Left ventricle myocardium inferior (tissue), 1 donor: Measurements from ENCODE around the gene CDH15. TPM values are rescaled to one million over a fixed set of nuclear protein-coding genes. Genes with fewer than 3 reads are reported as not detected.

Experiments used
- DNase-seq: peaks from one replicate; pipeline ENCODE4 v3.0.0-alpha.2; 2020
- H3K27ac ChIP-seq: fragments of 200-600 bp; replicated peaks from 2 replicates; pipeline ENCODE4 v1.8.0; 2021
- H3K27me3 ChIP-seq: fragments of 200-600 bp; 2 replicates; pipeline ENCODE4 v1.8.0; 2021; ENCODE audit warnings: low read depth
- H3K36me3 ChIP-seq: fragments of 200-600 bp; 2 replicates; pipeline ENCODE4 v1.8.0; 2021
- H3K4me1 ChIP-seq: fragments of 200-600 bp; 2 replicates; pipeline ENCODE4 v1.8.0; 2021
- H3K4me3 ChIP-seq: fragments of 200-600 bp; 2 replicates; pipeline ENCODE4 v1.8.0; 2021; ENCODE audit warnings: mild to moderate bottlenecking, moderate library complexity
- H3K9me3 ChIP-seq: fragments of 200-600 bp; replicated peaks from 2 replicates; pipeline ENCODE4 v1.8.0; 2021
- intact Hi-C: fragments of 100-400 bp; cut with micrococcal nuclease; formaldehyde crosslinking; loops from one replicate; pipeline ENCODE4 v1.11.0; 2022
- total RNA-seq: library from RNA; stranded (reverse); fragmentation: NEBNext Ultra II Directional; extraction: Animal tissue kit (Norgen Biotek cat#: 25700); gene quantifications from one replicate; pipeline ENCODE4 v1.2.1, GENCODE V29; 2021
- TF ChIP-seq, protein P1 (sequence below): fragments of 200-600 bp; IDR thresholded peaks from 2 replicates; pipeline ENCODE4 v1.8.0; 2021; ENCODE audit warnings: antibody characterized with exemption, mild to moderate bottlenecking, borderline replicate concordance
- donor health status: DM: no; HTN: yes; CAD: no; lungs with severe emphysema.

Gene CDH15
- total RNA-seq, 1 donor from 2014 or later, result not detected

GRCh38 chr16:89150981-89151380, 20.6 kb upstream of the CDH15 start:
- Histone ChIP-seq H3K27ac (no peak overlapping the region), H3K4me1 (peaks cover 17% of the 10 kb centered on the region), H3K27me3 (no peaks in the 10 kb centered on the region), H3K9me3 (peaks cover 19% of the 10 kb centered on the region), H3K36me3 (peaks cover 55% of the 10 kb centered on the region), H3K4me3 (no peak overlapping the region)
- intact Hi-C loops, result no loop called here
- no peak for DNase-seq
- TF ChIP-seq, protein P1, sequence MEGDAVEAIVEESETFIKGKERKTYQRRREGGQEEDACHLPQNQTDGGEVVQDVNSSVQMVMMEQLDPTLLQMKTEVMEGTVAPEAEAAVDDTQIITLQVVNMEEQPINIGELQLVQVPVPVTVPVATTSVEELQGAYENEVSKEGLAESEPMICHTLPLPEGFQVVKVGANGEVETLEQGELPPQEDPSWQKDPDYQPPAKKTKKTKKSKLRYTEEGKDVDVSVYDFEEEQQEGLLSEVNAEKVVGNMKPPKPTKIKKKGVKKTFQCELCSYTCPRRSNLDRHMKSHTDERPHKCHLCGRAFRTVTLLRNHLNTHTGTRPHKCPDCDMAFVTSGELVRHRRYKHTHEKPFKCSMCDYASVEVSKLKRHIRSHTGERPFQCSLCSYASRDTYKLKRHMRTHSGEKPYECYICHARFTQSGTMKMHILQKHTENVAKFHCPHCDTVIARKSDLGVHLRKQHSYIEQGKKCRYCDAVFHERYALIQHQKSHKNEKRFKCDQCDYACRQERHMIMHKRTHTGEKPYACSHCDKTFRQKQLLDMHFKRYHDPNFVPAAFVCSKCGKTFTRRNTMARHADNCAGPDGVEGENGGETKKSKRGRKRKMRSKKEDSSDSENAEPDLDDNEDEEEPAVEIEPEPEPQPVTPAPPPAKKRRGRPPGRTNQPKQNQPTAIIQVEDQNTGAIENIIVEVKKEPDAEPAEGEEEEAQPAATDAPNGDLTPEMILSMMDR, result no peak

DNA sequence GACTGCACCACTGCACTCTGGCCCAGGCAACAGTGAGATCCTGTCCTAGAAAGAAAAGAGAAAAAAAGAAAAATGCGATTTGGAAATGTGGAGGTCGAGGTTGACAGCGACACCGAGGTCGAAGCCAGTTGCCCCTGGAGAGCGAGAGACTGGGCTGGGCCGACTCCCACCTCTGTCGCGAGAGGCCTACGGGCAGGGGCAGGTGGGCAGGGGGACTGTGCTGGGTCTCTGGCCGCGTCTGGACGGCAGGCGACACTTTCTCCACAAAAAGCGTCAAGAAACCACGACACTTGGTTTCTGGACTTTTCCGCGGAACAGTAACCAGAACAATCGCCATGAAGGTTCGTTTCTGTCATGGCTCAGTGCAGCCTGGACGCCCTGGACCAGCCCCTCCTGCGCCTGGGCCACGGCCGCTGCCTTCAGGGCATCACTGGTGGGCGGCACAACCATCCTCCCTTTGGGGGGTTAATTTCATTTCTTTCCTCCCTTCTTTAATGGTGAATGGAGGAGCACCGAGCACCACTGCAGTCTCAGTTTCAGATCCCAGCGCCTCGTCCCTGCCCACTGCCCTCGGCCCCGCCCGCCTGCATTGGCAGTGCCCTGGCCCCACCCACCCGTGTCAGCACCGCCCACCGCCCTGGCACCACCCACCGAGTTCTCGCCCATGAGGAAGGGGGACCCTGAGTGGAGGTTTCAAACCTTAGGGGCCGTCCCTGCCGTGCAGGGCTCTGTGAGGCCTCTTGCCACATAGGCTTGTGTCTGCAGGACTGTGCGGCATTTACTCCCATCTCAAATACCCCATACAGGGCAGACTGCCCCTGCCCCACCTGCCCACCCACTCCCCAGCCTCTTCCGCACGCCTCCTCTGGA, 18.5 kb upstream of the CDH15 start:
- DNase-seq, result no peak
- Histone ChIP-seq H3K27me3 (no peaks in the 10 kb centered on the region), H3K36me3 (peaks cover 40% of the 10 kb centered on the region), H3K9me3 (peaks cover 19% of the 10 kb centered on the region), H3K27ac (no peak overlapping the region), H3K4me3 (no peak overlapping the region), H3K4me1 (peaks cover 30% of the 10 kb centered on the region)
- intact Hi-C loops, result no loop called here
- TF ChIP-seq, protein P1, result no peak

DNA sequence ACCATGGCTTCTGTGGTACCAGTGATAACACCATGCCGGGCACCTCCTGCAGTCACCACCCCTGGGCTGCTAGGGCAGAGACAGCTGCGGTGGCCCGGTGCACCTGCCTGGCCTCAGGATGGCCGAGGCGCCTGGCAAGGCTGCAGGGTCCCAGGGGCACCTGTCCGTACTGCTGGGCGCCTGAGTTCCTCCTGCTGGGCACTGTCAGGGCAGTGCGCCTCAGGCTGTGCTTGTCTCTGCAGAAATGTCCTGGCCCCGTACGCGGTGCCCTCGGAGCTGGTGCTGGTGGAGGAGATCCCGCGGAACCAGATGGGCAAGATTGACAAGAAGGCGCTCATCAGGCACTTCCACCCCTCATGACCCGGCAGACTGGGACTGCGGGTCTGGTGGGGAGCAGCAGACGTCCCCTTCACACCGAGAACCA, 17.7 kb upstream of the CDH15 start:
- Histone ChIP-seq H3K27me3 (no peaks in the 10 kb centered on the region), H3K4me3 (no peak overlapping the region), H3K36me3 (peaks cover 32% of the 10 kb centered on the region), H3K4me1 (peaks cover 30% of the 10 kb centered on the region), H3K27ac (no peak overlapping the region), H3K9me3 (peaks cover 13% of the 10 kb centered on the region)
- DNase-seq, result no peak
- TF ChIP-seq, protein P1, result no peak
- intact Hi-C loops, result no loop called here

- Histone ChIP-seq H3K9me3 (peaks cover 5% of the 10 kb centered on the region), H3K4me3 (no peak overlapping the region), H3K27me3 (no peaks in the 10 kb centered on the region), H3K27ac (peak overlapping the region; percentile 68), H3K4me1 (peaks cover 30% of the 10 kb centered on the region), H3K36me3 (peaks cover 25% of the 10 kb centered on the region)
- intact Hi-C loops, result no loop called here
- DNase-seq, result no peak
- TF ChIP-seq, protein P1, result no peak
These were observed 17.0 kb upstream of the CDH15 start for GRCh38 chr16:89154390-89155183.

- H3K36me3 ChIP-seq, result peaks cover 19% of the 10 kb centered on the region
- H3K4me3 ChIP-seq, result no peak overlapping the region
- H3K27me3 ChIP-seq, result no peaks in the 10 kb centered on the region
- intact Hi-C loops, result no loop called here
- no peaks in the 10 kb centered on the region for H3K9me3 ChIP-seq
- H3K27ac ChIP-seq, result peak overlapping the region; percentile 68
- peak; percentile 73 for DNase-seq
- TF ChIP-seq, protein P1, result no peak
- H3K4me1 ChIP-seq, result peaks cover 30% of the 10 kb centered on the region
These were observed 16.3 kb upstream of the CDH15 start for GRCh38 chr16:89155184-89155679.
